K562 (cell line): ENCODE measurements around the gene CD72. TPM values are rescaled to one million over a fixed set of nuclear protein-coding genes. Genes with fewer than 3 reads are reported as not detected.

Source experiments
- RBBP5 ChIP-seq: fragments of 200-600 bp; sonication (generic); IDR thresholded peaks from 2 replicates; pipeline ENCODE4 v1.6.1; 2012; ENCODE audit warnings: borderline replicate concordance, mild to moderate bottlenecking, low read length, control low read depth, inconsistent platforms; ENCODE audit not compliant: insufficient read depth, poor library complexity, severe bottlenecking
- RERE ChIP-seq: sonication (generic); formaldehyde crosslinking; IDR thresholded peaks from 2 replicates; pipeline ENCODE4 v1.8.0; 2023; ENCODE audit warnings: missing genetic modification reagents, mild to moderate bottlenecking, borderline replicate concordance
- SAP30 ChIP-seq: fragments of 200-600 bp; sonication (generic); IDR thresholded peaks from 2 replicates; pipeline ENCODE4 v1.6.1; 2012; ENCODE audit warnings: borderline replicate concordance, low read depth, mild to moderate bottlenecking, moderate library complexity, low read length, control low read depth, inconsistent platforms; ENCODE audit not compliant: insufficient read depth, poor library complexity, severe bottlenecking
- ZNF639 ChIP-seq, 2 experiments: fragments of 200-800 bp in 1 of 2; sonication (Bioruptor generic) in 1 of 2; sonication (generic) in 1 of 2; formaldehyde crosslinking in 1 of 2; IDR thresholded peaks in 1 of 2; conservative IDR thresholded peaks in 1 of 2; 2 replicates each; pipeline versions ENCODE4 v1.5.0 to v1.6.1; 2016 to 2020; ENCODE audit warnings: missing compliant biosample characterization in 1 of 2, missing genetic modification characterization in 1 of 2, missing genetic modification reagents in 1 of 2
- polyA plus RNA-seq, 8 experiments: library from polyadenylated mRNA; depleted of rRNA in 4 of 8; stranded (reverse) in 5 of 8; unstranded in 3 of 8; fragments of >200 nt; fragmentation: Nextera tagmentation in 2 of 8; fragmentation: Illumina TruSeq in 1 of 8; extraction: Ambion mirVana in 2 of 8; extraction: Trizol in 1 of 8; gene quantifications; 2 replicates each; pipeline versions ENCODE4 v1.2.1 to v1.2.3, GENCODE V29; 2011 to 2014; ENCODE audit warnings: inconsistent platforms in 1 of 8, missing spikeins in 1 of 8
- total RNA-seq, 7 experiments: library from RNA; depleted of rRNA in 6 of 7; stranded (reverse); fragments of >200 nt in 6 of 7; fragmentation: Illumina TruSeq in 2 of 7; extraction: Trizol in 2 of 7; gene quantifications; 2 replicates each; pipeline versions ENCODE4 v1.2.1 to v1.2.3, GENCODE V29; 2011 to 2021; ENCODE audit warnings: low replicate concordance in 1 of 7

Gene CD72
- total and polyA plus RNA-seq, 9 of the 15 experiments (the other 6 are each of a cell fraction or from before 2014, with no cell fraction given): 0.11 to 0.78 (median 0.27) TPM; not detected in 1

- TF ChIP-seq RERE (CRISPR knock-in tag): no peak
- TF ChIP-seq SAP30: peak; percentile 43
- TF ChIP-seq ZNF639 (CRISPR knock-in tag; conservative IDR thresholded peaks at IDR 0.05 in 1 of 2, IDR thresholded peaks at IDR 0.05 in 1 of 2): peak in 1 of 2 experiments; percentile 70; a peak in 2 of 4 replicates
- peak; percentile 49 for TF ChIP-seq RBBP5
- TF ChIP-seq, all 486 proteins: peak for 11
These were observed 12.7 kb downstream of the CD72 start (continued) for GRCh38 chr9:35605351-35606137.
